M059J (cell line): ENCODE results near the gene TRDN. TPM values are rescaled to one million over a fixed set of nuclear protein-coding genes. Genes with fewer than 3 reads are reported as not detected.
A peak's percentile ranks its signal among the peaks of the same experiment; 100 is the strongest.
"Not testable (repeated sequence)": the region's sequence is repeated elsewhere in the genome, so short reads cannot be mapped to it uniquely, and the experiment has no call there.

Source experiments
- DNase-seq: peaks from one replicate; pipeline ENCODE4 v3.0.0-alpha.2; 2012; ENCODE audit warnings: low read depth
- total RNA-seq: library from RNA; depleted of rRNA; stranded (reverse); fragments of >200 nt; shearing (Covaris generic); gene quantifications from 2 replicates; pipeline ENCODE4 v1.2.3, GENCODE V29; 2014

Gene TRDN
- total RNA-seq, 1 experiment from 2014 or later: 0.05 TPM

DNA sequence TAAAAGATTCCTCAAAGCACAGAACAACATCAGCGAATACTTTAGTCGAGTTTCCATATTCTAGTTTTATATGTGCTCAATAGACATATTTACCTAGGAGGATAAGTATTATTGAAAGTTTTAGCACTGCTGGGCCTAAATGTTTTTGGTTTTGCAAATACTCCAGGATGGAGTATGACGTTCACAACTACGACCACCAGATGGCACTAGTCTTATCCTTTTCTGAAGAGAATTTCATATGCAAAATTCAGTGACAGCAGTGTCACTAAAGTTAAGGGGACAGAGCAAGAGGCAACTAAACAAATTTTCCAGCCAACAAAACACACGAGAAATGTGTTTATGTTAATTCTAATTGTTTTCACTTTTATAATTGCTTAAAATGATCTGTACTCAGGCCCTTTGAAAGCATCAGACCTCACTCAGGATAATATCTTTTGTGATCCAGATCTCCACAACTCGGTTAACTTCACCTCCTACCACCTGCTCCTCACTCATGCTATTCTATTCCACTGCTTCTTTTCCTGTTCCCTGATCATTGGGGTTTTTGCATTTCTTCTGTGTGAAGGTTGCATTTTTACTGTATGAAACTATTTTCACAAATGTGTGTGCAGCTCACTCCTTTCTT is 220.8 kb downstream of the TRDN start:
- peak; percentile 58 for DNase-seq

DNA sequence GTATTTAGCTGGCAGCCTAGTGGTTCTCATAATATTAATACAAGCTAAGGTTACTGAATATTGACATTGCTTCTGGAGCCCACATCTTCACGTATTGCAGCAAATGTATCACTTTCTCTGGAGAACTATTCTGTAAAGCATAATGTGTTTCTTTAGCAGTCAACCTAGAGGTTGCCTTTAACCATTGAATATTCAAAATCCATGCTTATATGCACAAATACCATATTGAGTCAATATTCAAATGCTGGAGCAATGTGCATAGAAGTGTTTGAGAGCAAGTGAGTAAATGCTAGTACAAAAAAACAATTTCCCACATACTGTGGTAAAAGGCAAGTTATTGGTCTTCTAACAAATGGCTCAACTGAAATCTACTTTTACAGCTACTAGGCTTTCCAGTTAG is 231.8 kb downstream of the TRDN start:
- no peak for DNase-seq

DNA sequence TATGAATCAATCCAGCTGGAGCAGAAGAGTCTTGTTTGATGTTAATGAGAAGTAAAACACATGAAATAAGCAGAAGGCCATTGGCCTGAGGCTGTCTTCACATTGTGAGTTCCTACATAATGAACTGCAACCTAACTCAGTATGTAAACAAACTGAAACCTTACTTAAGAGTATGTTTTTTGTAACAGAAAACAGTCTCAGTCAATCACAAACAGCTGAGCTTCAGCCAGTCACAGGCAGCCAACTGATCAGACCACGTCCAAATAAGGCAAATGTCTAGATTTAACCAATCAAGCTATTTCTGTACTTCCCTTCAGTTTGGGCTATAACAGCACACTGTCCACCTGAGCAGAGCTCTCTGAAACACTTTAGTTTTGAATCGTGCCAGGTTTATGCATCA is 234.7 kb downstream of the TRDN start:
- DNase-seq: peak; percentile 18

DNA sequence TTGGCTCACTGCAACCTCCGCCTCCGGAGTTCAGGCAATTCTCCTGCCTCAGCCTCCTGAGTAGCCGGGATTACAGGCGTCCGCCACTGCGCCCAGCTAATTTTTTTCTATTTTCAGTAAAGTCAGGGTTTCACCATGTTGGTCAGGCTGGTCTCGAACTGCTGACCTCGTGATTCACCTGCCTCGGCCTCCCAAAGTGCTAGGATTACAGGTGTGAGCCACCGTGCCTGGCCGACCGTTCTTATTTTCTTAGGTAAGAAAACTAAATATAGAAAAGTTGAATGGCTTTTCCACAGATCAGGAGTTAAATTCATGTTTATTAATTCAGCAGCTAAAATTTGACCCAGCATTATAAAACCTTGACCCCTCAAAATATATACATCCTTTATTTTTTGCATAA is 238.7 kb downstream of the TRDN start:
- no peak for DNase-seq

DNA sequence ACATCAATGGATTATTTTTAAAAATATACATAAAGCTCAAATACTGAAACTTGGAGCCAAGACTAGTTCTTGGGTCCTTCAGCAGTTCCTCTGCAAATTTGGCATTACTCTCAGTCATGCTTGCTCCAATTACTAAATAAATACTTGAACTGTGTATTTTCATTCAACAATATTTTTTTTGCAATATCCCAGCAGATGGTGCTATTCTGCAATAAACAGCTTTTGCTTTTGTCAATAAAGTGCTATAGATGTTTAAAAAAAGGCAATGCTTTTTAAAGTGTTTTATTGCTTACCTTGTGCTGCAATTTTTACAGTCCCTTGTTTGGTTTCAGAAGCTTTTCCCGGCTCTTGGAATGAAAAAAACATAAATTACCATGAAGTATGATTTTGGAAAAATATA is 243.4 kb downstream of the TRDN start:
- DNase-seq: peak; percentile 27

DNA sequence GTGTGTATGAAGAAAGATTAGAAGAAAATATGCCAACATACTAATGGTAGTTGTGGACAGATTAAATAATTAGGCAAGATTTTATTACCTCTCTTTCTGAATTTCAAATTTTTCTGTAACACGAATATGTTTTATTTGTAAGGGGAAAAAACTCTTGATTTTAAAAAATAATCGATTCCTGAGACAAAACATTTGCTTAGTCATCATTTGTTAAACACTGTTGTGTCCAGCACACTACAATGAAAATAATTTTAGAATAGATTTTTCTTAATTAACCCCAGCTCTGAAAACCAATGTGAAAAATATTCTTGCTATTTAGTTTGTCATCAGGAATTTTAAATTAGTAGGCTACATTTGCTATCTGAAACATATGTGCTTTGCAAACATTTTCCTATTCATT is 253.0 kb downstream of the TRDN start:
- DNase-seq: no peak

DNA sequence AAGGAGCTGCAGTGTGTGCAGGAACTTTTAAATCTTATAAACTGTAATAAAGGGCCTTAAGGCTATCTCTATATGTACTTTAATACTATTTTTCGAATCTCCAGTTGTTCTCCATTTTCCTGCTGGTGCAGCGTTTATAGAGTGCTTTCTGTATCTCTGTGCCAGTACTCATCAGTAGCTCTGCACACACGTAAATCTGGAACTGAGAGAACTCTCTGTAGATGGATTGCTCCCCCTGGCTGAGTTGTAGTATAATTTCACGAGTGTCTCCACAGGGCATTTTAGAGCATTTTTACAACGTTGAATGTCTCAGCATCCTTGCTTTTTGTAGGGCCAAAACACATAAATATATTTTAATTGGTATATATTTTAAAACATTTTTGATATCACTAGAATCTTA is 256.5 kb downstream of the TRDN start:
- peak; percentile 33 for DNase-seq

DNA sequence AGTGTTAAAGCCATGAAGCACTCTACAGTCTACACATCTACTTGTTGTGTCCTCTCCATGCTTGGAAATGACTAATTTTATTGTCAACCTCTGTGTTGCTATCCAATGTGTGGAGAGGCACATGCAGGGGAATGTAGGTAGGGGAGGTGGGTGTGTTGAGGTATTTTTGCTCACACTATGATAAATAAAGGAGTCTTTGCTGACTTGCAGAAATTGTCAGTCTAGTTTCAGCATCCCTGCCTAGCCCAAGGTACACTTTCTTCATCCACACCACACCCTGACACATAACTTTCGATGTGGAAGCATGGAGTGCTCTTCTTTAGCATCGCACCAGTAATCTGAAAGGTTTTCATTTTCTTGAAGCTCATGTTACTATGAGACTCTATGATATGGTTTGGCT is 264.0 kb downstream of the TRDN start:
- no peak for DNase-seq

DNA sequence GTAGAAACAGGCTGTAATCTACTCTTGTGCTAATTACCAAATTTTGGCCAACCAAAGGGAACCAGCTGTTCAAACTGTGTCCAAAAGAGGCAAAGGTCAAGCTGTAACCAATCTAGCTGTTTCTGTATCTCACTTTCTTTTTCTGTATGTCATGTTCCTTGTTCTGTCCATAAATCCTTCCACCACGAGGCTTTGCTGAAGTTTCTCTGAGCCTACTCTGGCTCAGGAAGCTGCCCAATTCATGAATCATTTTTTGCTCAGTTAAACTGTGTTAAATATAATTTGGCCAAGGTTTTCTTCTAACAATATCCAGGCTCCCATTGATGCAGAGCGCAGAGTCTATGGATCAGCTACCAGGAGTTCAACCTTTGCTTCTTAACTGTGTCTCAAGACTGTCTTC is 272.8 kb downstream of the TRDN start:
- no peak for DNase-seq

DNA sequence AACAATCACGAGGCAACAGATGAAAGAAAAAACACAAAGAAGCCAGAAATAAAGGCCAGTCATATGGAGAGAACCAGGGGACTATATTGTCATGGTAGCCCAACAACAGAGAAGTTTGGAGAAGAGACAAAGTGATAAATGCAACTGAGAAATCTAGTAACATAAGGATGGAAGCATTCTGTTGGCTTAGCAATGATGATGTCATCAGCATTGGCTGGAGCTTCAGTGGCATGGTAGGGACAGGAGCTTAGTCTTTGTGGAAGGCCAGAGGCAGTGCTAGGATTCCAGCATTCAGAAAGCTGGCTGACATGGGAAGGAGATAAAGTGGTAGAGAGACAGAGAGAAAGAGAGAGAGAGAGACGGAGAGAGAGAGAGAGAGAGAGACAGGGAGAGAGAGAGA is 276.4 kb downstream of the TRDN start:
- no peak for DNase-seq

DNA sequence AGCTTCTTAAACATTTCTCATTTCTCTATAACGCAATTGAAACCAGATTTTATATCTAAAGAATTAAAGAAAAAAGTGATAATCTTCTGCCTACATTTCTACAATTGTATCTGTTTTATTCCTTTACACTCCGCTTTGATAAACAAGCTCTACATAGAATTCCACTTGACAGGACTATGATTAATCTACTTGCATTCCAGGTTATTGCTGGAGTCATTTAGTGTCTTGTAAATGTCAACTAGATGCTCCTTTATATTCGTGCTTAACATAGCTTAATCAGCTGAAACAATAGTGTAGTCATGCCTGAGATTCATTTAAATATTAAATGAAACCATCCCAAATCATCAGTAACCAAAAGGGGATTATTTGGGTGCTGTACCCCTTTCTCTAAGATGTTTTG is 284.0 kb downstream of the TRDN start:
- no peak for DNase-seq

DNA sequence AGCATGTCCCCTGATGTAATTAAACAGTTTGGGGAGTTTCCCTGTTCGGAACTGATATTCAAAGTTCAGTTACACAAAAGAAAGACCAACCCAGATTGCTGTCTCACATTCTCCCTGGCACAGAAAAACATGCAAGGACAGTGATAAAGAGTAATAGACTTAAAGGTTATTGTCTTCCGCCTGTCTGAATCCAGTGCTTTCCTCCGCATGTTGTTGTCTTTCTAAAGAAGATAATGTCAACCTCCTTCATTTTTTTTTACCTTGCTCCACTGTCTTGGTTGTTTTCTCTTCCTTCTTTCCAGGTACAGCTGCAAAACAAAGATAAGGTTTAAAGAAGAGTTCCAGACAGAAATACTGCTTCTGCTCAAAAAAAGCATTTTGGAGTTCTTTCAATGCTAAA is 284.5 kb downstream of the TRDN start:
- DNase-seq: no peak

DNA sequence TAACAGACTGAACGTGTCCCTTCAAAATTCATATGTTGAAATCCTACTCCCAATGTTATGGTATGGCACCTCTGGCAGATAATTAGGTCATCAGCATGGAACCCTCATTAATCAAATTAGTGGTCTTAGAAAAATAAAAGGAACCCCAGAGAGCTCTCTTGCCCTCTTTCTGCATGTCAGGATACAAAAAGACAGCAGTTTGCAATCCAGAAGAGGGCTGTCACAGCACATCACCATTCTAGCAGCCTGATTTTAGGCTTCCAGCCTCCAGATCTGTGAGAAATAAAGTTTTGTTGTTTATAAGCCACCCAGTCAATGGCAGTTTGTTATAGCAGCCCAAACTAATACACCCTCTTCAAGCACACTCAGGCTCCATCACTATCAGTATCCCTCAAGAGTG is 292.9 kb downstream of the TRDN start:
- no peak for DNase-seq

DNA sequence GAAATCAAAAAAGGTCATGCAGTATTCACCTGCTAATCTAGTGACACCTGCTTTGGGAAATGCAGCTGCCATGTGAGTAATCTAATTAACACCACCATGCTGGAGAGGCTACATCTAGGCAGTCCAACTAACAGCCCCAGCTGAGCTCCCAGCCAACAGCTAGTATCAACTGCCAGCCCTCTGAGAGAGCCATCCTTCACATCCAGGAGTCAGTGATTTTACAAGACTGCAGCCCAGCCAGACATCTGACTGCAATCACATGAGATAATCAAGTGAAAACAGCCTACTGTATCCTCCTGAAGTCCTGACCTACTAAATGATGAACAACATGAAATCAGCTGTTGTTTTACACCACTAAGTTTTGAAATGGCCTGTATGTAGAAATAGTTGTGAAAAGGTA is 298.4 kb downstream of the TRDN start:
- DNase-seq: no peak

DNA sequence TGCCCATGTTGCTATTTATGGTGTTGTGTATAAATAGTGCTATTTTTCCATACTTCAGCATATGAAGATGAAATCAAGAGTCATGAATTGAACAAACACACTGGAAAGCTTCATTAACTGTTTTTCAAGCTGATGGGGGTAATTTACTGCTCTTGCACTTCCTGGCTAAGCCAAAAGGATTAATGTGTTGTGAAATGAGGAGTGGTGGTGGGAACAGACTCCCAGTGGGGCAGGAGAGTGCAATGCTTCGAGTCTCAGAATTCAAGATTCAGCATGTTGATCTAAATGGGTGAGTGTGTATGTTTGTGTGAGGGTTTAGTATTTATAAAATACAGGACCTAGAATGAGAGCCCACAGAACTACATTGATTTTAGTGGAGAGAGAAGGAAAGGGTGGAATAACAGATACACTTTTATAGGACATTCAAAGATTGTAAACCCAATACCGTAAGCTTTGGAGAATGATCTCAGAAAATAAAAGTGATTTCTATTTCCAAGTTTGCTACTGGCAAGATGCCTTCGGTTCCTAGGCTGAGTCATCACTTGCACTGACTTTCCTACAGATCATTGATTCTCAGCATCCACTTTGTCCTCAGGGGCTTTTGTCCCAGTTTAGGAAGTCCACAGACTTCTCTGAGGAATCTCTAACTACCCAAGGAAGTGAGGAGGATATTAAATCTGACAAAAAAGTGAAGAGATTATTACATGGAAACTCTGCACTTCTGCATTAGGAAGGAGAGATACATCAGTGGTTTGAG is 303.6 kb downstream of the TRDN start:
- peak; percentile 1 for DNase-seq

DNA sequence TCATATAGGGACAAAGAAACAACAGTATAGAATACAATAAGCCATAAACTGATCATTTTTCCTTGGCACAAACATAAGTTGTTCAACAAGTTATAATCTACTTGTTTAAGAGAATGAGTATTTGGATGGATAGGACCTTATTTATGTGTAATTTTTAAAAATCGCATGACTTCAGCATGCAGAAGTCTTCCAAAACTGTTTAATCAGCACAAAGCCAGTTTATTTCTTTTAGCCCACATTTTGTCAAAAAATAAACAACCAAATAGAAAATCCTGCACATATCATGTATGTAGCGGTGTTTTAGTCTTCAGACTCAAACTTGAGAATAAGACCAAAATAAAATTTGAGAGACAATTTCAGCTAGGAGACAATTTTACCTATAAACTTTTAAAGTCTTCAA is 304.7 kb downstream of the TRDN start:
- DNase-seq: no peak

DNA sequence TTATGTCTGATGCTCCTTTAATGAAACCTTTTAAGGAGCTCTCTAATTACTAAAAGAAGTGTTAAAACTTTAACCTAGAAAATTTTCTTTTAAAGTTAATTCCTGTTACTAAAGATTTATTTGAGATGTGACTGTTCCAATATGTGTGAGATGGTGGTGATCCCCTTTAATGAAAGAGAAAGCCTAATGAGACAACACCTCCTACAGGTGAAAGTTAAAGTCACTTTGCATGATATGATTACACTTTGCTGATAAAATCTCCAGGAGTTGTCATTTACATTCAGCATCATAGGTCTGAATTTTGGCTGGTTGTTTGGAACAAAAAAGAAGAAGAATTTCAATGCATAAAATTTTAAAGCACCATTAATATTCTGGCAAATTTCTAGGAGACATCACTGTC is 307.4 kb downstream of the TRDN start:
- DNase-seq: no peak

DNA sequence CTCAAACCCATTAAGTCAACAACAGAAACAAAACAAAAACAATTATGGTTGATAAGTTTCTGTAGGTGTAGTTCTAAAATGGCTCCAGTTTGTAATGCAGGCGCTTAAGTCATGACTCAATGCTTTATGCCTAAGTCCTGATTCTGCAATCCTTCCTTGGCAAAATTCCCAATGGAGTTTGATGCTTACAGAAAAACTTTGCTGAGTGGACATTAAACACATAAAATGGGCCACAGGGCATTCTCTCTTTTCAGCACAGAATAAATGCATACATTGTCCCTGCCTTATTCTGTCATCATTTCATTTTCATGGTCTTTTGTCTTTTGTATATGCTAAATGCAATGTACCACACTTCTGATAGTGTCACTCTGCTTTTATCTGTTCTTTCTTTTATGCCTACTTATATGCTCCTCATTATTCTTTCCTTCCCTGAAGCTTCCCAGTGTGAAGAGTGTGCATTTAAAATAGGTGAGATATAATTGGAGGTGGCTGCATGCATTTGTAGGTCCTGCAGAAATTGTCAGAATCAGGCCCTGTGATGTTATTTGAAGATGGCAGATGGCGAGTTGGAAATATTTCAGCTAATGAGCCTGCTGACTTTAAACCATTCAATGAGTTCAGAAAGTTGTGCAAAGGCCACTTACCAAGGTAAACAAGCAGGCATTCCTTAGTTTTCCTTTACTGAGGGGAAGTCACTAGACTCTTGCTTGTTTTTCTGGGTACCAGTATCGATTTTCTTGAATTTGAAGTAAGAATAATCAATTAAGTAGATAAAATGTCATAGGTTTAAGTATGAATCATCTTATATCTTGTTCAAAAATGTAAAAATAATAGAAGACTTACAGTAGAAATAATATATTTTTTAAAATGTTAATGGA is 313.1 kb downstream of the TRDN start:
- DNase-seq: peak; percentile 17

DNA sequence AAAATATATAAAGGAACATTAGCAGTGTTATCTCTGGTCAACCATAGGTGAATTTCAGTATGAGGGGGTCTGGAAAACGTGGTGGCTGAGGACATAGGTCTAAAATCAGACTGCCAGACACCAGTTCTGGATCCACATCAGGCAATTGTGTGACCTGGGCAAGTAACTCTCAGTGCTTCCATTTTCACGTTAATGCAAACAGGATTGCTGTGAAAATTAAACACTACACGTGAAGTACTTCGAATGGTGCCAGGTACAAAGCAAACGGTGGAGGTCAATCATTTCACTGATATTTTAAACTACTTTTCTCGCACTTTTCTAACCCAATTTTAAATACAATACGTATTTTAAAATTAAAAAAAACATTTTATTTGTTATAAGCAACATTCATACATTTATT is 315.7 kb downstream of the TRDN start:
- no peak for DNase-seq

DNA sequence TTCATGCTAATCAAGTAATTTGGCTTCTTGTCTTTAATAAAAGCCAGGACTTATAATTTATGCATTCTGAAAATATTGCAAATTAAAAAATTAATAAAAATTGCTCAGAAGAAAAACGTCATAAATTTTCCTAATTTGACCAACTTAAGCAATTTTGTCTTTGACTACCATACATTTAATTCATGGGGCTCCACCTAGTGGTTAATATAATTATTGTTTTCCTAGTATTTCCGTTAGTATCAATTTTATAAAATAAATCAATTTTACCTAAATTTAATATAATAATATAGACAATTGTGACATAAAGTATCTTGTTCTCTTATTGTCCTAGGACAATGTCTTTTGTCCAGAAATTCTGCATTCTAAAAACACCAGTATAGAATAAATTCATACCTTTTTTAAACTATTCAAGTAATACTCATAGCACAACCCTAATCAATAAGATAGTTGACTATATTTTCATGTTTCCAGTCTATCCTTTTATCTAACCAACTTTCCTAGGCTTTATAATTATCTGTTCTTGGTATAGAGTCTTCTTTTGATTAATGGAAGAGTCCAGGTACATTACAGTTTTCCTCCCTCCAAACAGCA is 319.9 kb downstream of the TRDN start:
- DNase-seq: peak; percentile 14

DNA sequence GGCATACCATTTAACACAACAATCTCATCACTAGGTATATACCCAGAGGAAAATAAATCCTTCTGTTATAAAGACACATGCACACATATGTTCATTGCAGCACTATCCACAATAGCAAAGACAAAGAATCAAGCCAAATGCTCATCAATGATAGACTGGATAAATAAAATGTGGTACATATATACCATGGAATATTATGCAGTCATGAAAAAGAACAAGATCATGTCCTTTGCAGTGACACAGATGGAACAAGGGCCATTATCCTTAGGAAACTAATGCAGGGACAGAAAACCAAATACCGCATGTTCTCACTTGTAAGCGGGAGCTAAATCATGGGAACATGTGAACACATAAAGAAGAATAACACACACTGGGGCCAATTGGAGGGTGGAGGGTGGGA is 322.3 kb downstream of the TRDN start:
- DNase-seq: not testable (repeated sequence)

DNA sequence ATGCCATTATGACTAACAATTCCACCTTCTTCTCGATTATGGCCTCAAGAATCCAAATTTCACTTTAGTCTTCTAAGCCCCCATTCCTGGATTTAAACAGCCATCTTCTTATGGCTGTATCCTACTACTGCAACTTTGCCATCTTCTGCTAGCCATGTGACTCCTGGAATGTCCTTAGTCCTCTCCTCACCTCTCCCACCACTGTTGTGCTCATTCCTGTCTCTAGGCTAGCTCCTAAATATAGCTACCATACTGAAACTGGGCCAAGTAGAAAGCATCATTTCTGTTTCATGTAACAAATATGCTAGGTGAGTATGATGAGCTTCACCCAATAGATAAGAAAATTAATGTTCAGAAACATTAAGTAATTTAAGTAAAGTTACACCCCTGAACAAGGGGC is 327.6 kb downstream of the TRDN start:
- no peak for DNase-seq
